Common myeloid progenitor, CD34-positive (primary cell): ENCODE data around the gene TTC34.

Experiments
- CTCF ChIA-PET: fragments of 350-600 bp; sonication (Branson Sonifier 250); formaldehyde crosslinking; loops from one replicate; lab custom pipeline; 2021; ENCODE audit warnings: antibody characterized with exemption; lab: Charles Lee
- POLR2A ChIA-PET: fragments of 350-600 bp; sonication (Branson Sonifier 250); formaldehyde crosslinking; loops from one replicate; lab custom pipeline; 2021; ENCODE audit warnings: antibody characterized with exemption; lab: Charles Lee
- DNase-seq, 3 donors: peaks; one replicate each; pipeline versions ENCODE4 v3.0.0 to v3.0.0-alpha.2; 2013
- H3K27ac ChIP-seq, 2 experiments: 1 replicate in 1 of 2; 2 replicates in 1 of 2; pipeline ENCODE4 v1.7.0; 2013; ENCODE audit warnings: inconsistent platforms in 2 of 2, low read length in 2 of 2, mild to moderate bottlenecking in 2 of 2, low read depth in 1 of 2, moderate library complexity in 1 of 2; ENCODE audit not compliant: severe bottlenecking in 2 of 2, insufficient read depth in 1 of 2, poor library complexity in 1 of 2
- H3K27me3 ChIP-seq, 5 experiments: replicated peaks in 2 of 5; 1 replicate in 3 of 5; 2 replicates in 2 of 5; pipeline versions ENCODE4 v1.6.1 to v1.7.0; 2013; ENCODE audit warnings: low read length in 4 of 5, mild to moderate bottlenecking in 2 of 5, moderate library complexity in 2 of 5, inconsistent platforms in 1 of 5; ENCODE audit not compliant: insufficient read depth in 5 of 5, control insufficient read depth in 4 of 5
- H3K36me3 ChIP-seq, 4 experiments: 1 replicate in 2 of 4; 2 replicates in 2 of 4; pipeline versions ENCODE4 v1.6.1 to v1.7.0; 2013; ENCODE audit warnings: low read length in 3 of 4, control low read depth in 1 of 4, mild to moderate bottlenecking in 1 of 4; ENCODE audit not compliant: control insufficient read depth in 4 of 4, insufficient read depth in 4 of 4
- H3K4me1 ChIP-seq, 4 experiments: 1 replicate in 3 of 4; 2 replicates in 1 of 4; pipeline versions ENCODE4 v1.6.1 to v1.7.1; 2013; ENCODE audit warnings: low read length in 3 of 4, mild to moderate bottlenecking in 3 of 4, control low read depth in 1 of 4, inconsistent platforms in 1 of 4, moderate library complexity in 1 of 4; ENCODE audit not compliant: control insufficient read depth in 4 of 4, insufficient read depth in 4 of 4; ENCODE audit errors: control extremely low read depth in 1 of 4
- H3K4me3 ChIP-seq, 7 experiments: 1 replicate in 4 of 7; 2 replicates in 3 of 7; pipeline versions ENCODE4 v1.5.1 to v1.7.0; 2013; ENCODE audit warnings: mild to moderate bottlenecking in 7 of 7, low read length in 6 of 7, moderate library complexity in 6 of 7, inconsistent platforms in 2 of 7, low read depth in 2 of 7, control low read depth in 1 of 7; ENCODE audit not compliant: insufficient read depth in 4 of 7, control insufficient read depth in 1 of 7; ENCODE audit errors: extremely low read depth in 1 of 7
- H3K9me3 ChIP-seq, 5 experiments: 1 replicate in 4 of 5; 2 replicates in 1 of 5; pipeline versions ENCODE4 v1.6.1 to v1.7.1; 2013; ENCODE audit warnings: low read length in 4 of 5, mild to moderate bottlenecking in 2 of 5, inconsistent platforms in 1 of 5, low read depth in 1 of 5, moderate library complexity in 1 of 5; ENCODE audit not compliant: control insufficient read depth in 4 of 5, insufficient read depth in 2 of 5; ENCODE audit errors: control extremely low read depth in 1 of 5
- WGBS: methylation state at CpG from one replicate; pipeline ENCODE4 v1.1.5; 2013; ENCODE audit not compliant: insufficient coverage; 5-methylcytosine and 5-hydroxymethylcytosine counted together

TTC34 gene

DNA sequence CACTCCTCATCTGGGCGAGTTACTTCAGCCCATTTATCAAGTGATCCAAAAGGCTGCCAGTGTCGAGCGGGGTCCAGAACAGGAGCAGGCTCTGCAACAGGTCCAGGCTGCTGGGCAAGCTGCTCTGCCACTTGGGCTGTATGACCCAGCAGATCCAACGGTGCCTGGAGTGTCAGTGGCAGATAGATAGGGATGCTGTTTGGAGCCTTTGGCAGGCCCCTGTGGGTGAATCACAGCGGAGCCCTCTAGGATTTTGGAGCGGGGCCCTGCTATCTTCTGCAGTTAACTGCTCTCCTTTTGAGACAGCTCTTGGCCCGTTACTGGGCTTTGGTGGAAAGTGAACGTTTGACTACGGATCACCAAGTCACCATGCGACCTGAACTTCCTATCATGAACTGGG lies 176.2 kb downstream of the TTC34 start:
- peaks cover 0 to 9% (median 1%) of the 10 kb centered on the region in 4 experiments for H3K4me1 ChIP-seq
- no peak for DNase-seq
- H3K27me3 ChIP-seq: peaks cover 4 to 74% (median 30%) of the 10 kb centered on the region in 5 experiments
- POLR2A ChIA-PET: no interaction called here
- CTCF ChIA-PET: no interaction called here
- 95% methylated on average over 8 of the region's 10 CpGs for WGBS
- H3K27ac ChIP-seq: no peak overlapping the region
- no peaks in the 10 kb centered on the region for H3K36me3 ChIP-seq
- H3K4me3 ChIP-seq: no peak overlapping the region
- H3K9me3 ChIP-seq: peaks cover 0 to 17% (median 15%) of the 10 kb centered on the region in 5 experiments

DNA sequence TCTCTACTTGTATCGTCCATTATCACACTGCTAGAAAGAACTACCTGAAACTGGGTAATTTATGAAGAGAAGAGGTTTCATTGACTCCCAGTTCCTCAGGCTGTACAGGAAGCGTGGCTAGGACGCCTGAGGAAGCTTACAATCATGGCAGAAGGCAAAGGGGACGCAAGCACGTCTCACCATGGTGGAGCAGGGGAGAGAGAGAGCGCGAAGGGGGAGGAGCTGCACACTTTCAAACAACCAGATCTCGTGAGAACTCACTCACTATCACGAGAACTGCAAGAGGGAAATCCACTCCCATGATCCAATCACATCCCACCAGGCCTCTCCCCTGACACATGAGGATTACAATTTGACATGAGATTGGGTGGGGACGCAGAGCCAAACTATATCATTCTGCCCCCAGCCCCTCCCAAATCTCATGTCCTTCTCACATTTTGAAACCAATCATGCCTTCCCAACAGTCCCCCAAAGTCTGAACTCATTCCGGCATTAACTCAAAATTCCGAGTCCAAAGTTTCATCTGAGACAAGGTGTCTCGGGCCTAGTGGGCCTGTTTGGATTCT lies 176.7 kb downstream of the TTC34 start:
- Histone ChIP-seq H3K27ac (no peak overlapping the region), H3K4me3 (no peak overlapping the region), H3K4me1 (peaks cover 0 to 9% (median 1%) of the 10 kb centered on the region in 4 experiments), H3K9me3 (peaks cover 0 to 16% (median 10%) of the 10 kb centered on the region in 5 experiments), H3K36me3 (no peaks in the 10 kb centered on the region), H3K27me3 (peaks cover 4 to 70% (median 26%) of the 10 kb centered on the region in 5 experiments)
- DNase-seq: no peak
- ChIA-PET CTCF (interaction anchor here (1.5 kb wide), 1 partner anchor 14 kb away, joined by 3 read pairs; no protein-coding TSS in a partner anchor), POLR2A (no interaction called here)
- WGBS: 81% methylated on average over 7 of the region's 13 CpGs

DNA sequence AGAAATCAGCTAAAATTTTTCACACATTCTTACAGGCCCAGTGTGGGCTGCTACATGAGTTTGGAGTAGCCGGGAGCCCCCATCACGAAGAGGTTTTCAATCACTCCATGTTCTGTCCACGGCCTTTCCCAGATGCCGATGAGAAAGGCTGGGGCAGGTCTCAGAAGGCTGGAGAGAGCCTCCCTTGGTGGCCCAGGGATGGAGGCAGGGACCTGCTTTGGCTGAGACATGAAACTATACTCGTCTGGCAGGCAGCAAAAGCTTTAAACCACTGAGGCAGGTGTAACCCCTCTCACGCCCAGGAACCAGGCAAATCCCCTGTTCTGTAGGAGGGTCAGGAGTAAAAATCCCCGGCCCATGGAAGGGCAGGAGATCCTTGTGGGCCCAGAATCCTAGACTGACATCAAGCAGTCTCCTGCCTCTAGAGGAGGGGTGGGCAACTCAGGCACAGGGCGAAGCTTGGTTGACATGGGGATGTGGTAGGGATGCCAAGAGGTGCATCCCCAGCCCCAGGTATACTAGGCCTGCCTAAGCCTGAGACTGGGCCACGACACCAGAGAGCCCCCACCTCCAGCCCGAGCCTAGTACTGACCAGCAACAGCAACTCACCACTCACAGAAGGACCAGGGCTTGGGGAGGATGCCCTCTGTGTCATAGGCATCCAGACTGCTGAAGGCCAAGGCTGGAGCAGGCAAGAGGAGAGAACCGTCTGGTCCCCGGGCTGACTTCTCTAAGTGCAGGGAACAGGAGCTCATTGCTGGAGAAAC lies 177.7 kb downstream of the TTC34 start:
- no peak for DNase-seq
- Histone ChIP-seq H3K9me3 (peaks cover 0 to 21% (median 13%) of the 10 kb centered on the region in 5 experiments), H3K27ac (no peak overlapping the region), H3K4me1 (peaks cover 0 to 9% (median 1%) of the 10 kb centered on the region in 4 experiments), H3K4me3 (no peak overlapping the region), H3K36me3 (no peaks in the 10 kb centered on the region), H3K27me3 (peaks cover 4 to 62% (median 26%) of the 10 kb centered on the region in 5 experiments)
- 81% methylated on average over 10 of the region's 12 CpGs for WGBS
- ChIA-PET POLR2A (no interaction called here), CTCF (interaction anchor here (1.5 kb wide), 1 partner anchor 13 kb away, joined by 3 read pairs; no protein-coding TSS in a partner anchor)

DNA sequence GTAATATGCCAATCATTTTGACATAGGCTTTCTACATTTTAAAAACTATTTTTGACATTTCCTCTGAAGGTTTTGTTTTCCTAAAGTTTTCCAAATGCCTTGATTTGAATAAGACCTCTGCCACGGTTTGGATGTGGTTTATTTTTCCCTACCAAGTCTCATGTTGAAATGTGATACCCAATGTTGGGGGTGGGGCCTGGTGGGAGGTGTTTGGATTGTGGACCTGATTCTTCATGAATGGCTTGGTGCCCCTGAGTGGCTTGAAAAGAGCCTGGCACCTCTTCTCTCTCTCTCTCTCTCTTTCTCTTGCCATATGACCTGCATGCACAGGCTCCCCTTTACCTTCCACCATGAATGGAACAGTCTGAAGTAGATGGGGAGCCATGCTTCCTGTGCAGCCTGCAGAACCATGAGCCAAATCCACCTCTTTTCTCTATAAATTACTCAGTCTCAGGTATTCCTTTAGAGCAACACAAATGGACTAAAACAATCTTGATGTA lies 183.5 kb downstream of the TTC34 start:
- H3K4me3 ChIP-seq: no peak overlapping the region
- H3K36me3 ChIP-seq: no peaks in the 10 kb centered on the region
- H3K27ac ChIP-seq: no peak overlapping the region
- no CpG with 5 or more reads among the region's 1 CpG for WGBS
- peaks cover 0 to 2% (median 0%) of the 10 kb centered on the region in 4 experiments for H3K4me1 ChIP-seq
- peaks cover 2 to 30% (median 8%) of the 10 kb centered on the region in 5 experiments for H3K27me3 ChIP-seq
- DNase-seq: no peak
- POLR2A ChIA-PET: no interaction called here
- CTCF ChIA-PET: no interaction called here
- peaks cover 7 to 52% (median 20%) of the 10 kb centered on the region in 5 experiments for H3K9me3 ChIP-seq

DNA sequence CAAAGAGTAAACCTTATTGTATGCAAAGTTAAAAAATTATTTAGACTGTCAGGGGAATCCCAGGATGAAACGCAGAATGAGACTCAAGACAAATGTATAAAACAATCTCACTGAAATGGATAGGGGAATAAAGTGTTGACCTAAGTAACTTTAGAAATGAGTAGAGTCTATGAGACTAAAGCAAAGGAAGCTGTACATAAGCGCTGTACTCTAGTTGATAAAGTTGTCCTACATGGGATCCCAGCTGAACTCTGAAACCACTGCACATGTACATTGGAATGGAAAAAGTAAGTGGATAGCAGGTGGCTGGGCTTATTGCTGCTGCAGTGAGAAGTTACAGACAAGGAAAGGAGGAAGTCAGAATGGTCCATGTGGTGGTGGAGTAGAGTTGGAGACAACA lies 187.3 kb downstream of the TTC34 start:
- WGBS: 94% methylated on average over 2 of the region's 2 CpGs
- POLR2A ChIA-PET: no interaction called here
- CTCF ChIA-PET: no interaction called here

DNA sequence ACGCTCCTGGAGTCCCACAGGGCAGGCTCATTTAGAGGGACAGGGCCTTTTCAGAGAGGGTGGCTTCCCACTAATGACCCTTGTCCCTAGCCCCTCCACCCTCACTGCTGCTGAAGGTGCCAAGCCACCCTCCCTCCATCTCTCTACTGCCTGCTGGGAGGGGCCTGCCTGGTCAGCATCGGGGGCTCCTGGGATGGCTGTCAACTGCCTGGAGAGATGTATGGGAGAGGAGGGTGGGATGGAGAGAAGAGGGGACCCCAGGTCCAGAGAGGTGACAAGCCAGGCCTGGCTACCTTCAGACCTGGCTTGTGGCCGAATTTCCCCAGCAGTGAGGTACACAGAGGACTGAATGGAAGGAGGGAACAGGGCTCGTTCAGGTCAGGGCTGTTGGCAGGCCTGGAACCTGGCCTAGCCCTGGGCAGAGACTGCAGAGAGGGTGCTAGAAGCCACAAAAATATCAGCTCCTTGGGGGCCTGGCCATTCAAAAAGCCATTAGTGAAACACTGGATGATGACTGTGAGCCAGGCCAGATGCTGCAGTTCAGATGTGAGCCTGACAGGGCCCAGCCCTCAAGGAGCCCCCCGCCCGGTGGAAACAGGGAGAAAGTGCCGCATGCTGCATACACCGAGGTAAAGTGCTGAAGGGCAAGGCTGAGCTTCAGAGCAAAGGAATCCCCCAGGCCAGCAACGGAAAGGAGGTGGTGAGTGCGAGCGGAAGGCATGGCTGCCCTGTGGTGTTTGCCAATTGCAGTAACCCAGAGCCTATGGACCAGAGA lies 188.7 kb downstream of the TTC34 start:
- DNase-seq: no peak
- no peak overlapping the region for H3K27ac ChIP-seq
- H3K4me1 ChIP-seq: no peaks in the 10 kb centered on the region
- 85% methylated on average over 10 of the region's 11 CpGs for WGBS
- H3K36me3 ChIP-seq: no peaks in the 10 kb centered on the region
- H3K9me3 ChIP-seq: peaks cover 7 to 32% (median 16%) of the 10 kb centered on the region in 5 experiments
- H3K27me3 ChIP-seq: peaks cover 1 to 31% (median 2%) of the 10 kb centered on the region in 5 experiments
- ChIA-PET POLR2A (no interaction called here), CTCF (no interaction called here)
- no peak overlapping the region for H3K4me3 ChIP-seq

More for the DNA sequence above, 187.3 kb downstream of the TTC34 start:
- no peak for DNase-seq
- peaks cover 1 to 37% (median 7%) of the 10 kb centered on the region in 5 experiments for H3K27me3 ChIP-seq
- H3K4me1 ChIP-seq: no peaks in the 10 kb centered on the region
- H3K9me3 ChIP-seq: peaks cover 7 to 34% (median 20%) of the 10 kb centered on the region in 5 experiments
- no peak overlapping the region for H3K4me3 ChIP-seq
- no peaks in the 10 kb centered on the region for H3K36me3 ChIP-seq
- H3K27ac ChIP-seq: no peak overlapping the region
